ENCODE results near the gene GREB1L.
"Not testable (repeated sequence)": the region's sequence is repeated elsewhere in the genome, so short reads cannot be mapped to it uniquely, and the experiment has no call there.

The GREB1L gene

DNA sequence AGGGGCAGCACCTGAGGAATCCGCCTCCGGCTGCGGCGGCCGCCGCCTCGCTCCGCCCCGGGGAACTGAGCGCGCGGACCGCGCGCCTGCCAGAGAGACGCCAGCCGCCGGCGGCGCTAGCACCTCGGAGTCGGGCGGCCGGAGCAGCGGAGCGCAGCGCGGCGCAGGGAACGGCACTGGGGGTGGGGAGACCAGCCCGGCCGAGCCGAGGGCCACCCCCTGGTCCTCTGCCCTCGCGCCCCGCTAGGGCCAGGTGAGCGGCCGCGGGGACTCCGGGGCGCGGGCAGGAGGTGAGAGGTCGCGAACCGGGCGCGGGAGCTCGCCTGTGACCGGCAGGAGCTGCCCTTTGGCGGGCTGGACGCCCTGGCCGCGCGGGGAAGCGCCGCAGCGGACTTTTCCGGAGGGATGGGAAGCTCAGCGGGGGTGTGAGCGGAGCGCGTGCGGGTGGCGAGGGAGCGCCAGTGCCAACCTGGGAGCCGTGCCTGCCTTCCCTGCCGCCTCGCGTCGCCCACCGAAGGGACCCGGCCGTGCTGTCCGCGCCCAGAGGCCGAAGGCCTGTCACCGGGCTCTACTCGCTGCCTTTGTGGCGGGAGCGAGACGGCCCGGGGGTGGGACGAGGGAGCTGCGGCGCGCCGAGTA, at the start of gene GREB1L:
TSS of gene GREB1L (plus strand) at position 92 of the 639 bp plus-strand sequence. CDS start 141,287 bp downstream, outside the sequence.
- no peak for DNase-seq (ENCODE audit: low read depth)

DNA sequence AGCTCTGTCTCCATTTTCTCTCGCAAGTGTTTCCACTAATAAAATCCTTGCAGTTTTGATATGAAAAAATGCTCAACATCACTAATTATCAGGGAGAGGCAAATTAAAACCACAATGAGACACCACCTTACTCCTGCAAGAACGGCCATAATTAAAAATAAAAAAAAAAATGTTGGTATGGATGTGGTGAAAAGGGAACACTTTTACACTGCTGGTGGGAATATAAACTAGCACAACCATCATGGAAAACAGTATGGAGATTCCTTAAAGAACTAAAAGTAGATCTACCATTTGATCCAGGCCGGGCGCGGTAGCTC, 49.8 kb upstream of the GREB1L start:
- DNase-seq (ENCODE audit: low read depth): no peak

DNA sequence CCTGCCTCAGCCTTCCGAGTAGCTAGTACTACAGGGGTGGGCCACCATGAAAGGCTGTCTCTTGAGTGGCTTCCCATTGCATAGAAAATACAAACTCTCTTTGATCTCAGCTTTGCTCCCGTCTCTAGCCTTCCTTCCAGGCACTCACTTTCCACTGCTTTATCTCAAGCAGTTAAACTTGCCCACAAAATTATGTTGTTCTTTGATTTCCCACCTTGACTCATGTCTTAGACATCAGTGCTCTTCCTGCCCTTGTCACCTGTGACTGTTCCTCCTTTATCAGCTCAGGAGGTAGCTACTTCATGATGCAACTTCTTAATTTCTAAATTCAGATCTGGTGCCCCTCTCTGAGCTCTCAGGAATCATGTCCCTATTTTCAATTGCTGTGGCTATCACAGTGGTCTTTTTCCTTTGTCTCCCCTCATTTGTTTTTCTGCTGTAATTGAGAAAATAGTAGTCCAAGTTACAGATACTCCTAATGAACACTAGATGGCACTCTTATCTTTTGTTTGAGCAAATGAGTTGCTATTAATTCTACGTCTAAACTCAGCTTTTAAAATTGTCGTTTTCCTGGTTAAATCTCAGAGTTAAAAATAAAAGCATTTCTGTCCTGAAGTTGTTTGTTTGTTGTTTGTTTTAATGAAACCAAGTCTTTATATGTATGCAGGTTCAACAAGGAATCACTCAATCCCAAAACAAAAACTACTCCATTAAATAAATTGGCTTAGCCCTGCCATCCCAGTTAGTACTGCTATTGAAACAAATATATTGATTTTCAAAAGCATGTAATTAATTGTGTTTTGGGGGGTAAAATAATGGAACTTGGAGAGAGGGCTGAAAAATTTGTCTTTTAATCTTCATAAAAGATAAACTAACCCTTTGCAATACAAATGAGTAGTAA, 46.9 kb upstream of the GREB1L start:
- DNase-seq (ENCODE audit: low read depth): no peak

DNA sequence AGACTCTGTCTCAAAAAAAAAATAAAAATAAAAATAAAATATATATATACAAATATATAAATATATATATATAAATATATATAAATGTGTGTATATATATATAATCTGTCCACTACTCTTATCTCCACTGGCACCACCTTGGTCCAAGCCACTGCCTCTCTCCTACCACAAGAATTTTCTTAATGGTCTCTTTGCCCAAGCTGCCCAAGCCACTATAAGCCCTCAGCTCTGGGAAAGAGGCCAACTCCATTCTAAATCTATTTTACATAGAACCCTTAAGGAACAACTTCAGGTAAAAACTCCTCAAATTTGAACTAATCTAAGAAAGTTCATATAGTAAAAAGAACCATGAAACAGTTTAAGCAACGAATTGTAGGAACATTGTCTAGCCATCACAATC, 45.6 kb upstream of the GREB1L start:
- no peak for DNase-seq (ENCODE audit: low read depth)

DNA sequence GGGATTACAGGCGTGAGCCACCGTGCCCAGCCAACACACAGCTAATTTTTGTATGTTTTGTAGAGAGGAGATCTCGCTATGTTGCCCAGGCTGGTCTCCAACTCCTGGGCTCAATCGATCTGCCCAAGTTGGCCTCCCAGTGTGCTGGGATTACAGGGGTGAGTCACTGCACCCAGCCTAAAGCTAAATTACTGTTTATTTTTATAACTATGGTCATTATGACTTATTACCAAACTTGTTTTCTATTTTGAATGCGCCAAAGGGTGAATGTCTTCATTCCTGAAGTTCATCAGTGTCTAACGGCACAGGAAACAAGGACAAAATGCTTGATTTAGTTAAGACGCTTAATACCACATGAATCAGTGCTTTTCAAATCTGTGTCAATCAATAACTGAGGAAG, 38.9 kb upstream of the GREB1L start:
- no peak for DNase-seq (ENCODE audit: low read depth)

DNA sequence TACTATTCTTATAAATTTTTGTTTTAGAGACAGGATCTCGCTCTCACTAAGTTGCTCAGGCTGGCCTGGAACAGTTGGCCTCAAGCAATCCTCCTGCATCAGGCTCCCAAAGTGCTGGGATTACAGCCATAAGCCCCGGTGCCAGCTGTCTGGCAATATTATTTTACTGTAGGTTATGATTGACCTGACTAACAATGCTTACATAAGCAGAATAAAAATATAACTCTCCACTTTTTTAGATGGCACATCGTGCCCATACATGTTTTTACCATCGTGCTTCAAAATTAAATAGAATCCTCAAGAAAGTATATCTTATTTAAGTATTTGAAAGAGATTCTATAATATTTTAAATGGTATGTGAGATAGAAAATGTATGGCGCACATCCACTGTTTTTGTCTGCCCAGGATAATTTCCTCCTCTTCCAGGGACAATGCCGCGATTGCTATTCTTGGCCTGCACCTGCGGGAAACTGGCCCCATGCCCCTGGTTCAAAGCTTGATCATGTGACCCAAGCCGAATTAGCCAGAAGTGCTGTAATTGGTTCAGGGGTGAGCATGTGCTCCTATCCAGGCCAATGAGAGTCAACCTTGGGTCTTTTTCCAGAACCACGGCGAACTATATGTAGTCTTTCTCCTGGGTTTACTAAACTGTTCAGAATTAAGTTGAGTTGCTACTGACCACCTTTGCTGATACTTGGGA, 38.3 kb upstream of the GREB1L start:
- DNase-seq (ENCODE audit: low read depth): no peak

DNA sequence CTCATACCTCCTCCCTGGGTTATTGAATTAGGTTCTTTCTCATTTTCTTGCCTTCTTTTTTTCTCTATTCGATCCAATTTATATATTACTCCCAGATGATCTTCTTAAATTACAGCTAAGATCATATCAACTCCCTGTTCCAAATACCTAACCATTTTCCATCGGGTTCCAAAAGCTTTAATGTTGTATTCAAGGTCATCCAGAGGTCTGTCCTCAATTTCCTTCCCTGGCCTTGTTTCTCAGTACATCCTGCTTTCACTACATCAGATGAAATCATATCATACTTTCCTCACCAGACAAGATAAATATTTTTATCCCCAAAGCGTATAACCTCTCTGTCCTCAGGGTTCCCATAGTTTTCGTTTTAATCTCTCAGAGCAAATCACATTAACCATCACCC, 36.3 kb upstream of the GREB1L start:
- no peak for DNase-seq (ENCODE audit: low read depth)

DNA sequence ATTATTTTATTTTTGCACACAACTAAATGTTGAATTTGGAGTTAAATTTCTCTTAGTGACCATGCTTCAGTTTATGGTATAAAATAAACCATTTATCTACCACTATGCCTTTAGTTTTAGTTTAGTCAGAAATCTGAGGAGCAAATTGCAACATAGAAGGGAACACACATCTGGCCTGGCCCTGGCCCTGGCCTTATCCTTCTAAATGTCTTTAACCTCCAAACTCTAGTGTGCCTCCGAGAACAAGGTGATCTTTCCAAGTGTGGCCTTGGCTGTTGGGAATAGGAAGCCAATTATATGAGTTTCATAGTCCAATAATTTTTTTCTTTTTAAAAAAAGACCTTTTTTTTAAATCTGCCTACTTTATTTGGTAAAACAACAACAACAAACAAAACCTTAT, 31.8 kb upstream of the GREB1L start:
- no peak for DNase-seq (ENCODE audit: low read depth)

DNA sequence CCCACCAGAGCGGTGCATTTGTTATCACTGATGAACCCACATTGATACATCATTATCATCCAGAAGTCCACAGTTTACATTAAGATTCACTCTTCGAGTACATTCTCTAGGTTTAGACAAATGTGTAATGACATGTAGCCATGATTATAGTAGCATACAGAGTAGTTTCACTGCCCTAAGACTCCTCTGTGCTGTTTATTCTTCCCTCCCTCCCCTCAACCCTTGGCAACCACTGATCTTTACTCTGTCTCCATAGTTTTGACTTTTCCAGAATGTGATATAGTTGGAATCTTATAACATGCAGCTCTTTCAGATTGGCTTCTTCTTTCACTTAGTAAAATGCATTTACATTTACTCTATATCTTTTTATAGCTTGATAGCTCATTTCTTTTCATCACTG, 31.2 kb upstream of the GREB1L start:
- no peak for DNase-seq (ENCODE audit: low read depth)

DNA sequence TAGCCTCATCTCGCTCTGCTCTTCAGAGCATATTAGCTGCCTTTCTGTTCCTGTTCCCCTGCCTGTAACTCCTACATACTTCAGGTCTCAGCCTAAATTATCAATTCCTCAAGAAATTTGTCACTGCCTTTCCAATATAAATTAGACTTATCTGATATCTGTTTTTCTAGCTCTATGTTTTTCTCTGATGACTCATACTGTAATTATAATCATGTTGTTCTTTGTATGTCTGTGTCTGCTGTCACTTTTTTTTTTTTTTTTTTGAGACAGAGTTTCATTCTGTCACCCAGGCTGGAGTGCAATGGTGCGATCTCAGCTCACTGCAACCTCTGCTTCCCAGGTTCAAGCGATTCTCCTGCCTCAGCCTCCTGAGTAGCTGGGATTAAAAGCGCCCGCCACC, 27.6 kb upstream of the GREB1L start:
- DNase-seq (ENCODE audit: low read depth): not testable (repeated sequence)

DNA sequence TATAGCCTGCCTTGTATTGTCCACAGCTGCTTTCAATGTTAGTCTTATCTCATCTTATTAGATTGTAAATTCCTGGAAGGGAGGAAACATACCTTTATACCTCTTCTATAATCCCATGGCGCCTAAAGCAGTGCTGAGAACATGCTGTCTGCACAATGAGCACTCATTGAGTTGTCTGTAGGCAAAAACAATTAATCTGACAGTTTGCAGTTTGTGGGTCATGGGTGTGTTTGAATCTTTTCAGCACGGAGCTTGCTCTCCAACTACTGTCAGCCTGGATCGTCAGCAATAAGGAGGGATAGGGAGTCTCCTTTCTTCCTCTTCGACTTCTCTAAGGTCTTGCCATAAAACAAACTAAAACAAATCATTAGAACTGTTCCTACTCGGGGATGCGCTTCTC, 26.5 kb upstream of the GREB1L start:
- no peak for DNase-seq (ENCODE audit: low read depth)

DNA sequence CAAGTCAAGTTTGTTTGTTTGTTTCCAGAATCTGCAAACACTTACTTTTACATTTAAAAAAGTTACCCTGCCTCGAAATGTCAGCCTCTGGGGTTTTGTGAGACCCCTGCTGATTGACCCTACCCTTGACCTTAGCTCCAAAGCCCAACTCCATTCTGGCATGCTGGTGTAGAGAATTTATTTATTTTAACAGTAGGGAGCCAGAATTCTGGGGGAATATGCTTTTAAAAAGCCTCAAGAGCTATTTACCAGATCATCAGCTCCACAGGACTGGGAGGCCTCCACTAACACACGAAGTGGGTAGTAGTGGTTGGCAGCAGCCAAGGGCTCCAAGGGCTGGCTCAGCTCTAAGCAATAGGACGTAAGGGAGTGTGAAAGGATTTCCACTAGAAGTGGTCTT, 23.2 kb upstream of the GREB1L start:
- DNase-seq (ENCODE audit: low read depth): no peak

DNA sequence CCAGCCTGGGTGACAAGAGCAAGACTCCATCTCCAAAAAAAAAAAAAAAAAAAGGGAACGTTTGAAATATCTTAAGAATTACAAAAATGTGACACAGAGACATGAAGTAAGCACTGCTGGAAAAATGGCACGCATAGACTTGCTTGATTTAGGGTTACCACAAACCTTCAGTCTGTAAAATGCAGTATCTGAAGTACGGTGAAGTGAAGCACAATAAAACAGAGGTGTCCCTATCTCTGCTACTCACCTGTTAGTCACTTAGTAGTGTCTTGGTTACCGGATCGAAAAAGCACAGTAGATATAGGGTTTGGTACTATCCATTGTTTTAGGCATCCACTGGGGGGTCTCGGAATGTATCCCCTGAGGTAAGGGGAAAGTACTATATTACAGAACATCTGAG, 11.6 kb upstream of the GREB1L start:
- DNase-seq (ENCODE audit: low read depth): no peak

DNA sequence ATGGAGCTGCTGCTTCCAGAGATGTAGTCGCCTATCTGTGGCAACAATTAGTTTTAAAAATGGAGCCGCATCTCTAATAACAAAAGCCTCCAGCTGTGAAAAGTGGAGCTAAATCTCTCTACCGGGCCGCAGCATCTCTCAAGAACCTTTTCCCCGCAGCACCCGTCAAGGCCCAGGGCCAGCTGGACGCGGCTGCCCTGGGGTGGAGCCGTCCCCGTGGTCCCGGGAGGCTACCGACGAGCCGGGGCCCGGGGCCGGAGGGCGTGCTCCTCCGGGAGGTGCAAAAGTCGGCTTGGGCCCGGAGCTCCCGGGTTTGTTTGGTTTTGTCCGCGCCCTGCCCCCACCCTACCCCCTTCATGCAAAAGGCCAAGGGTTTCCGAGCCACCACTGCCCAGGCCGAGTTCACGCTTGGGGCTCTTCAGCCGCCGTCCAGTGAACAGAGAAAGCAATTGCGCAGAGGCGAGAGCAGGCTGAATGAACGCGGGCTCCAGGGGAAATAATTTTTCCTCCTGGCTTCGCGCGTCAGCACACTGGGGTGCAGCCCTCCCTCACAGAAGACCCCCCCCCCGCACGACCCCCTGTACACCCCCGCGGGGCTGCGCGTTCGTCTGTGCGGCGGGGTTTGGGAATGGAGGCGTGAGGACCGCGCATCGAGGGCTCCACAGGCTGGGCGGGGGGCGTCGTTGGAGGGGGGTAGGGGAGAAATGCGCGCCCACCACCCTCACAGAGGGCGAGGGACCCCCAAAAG, 557 bp upstream of the GREB1L start:
- no peak for DNase-seq (ENCODE audit: low read depth)

DNA sequence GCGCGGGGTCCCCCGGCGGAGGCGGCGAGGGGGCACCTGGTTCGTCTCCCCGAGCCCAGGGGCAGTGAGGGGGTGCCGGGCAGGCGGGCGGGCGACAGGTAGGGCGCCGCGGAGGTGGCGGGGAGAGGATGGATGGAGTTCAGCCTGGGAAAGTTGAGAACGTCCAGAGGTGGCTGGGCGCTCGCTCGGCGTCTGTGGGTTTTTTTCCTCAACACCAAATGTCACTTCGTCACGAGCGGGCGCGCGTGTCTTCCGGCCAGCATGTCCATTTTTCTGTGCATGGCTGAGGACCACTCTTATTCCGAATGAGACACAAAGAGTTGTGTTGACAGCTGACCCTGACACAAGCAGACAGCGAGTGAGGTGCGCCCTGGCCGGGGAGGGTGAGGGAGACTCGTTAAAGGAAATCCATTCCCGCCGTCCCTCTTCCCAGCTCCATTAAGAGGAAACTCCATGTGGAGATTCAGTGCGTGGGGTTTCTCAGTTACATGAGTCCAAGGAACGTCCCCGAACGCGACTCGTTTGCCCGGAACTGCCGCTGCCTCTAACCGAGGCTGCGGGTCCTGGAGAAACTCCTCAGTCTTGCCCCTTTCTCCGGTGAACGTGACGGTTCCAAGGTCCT, 859 bp downstream of the GREB1L start:
- no peak for DNase-seq (ENCODE audit: low read depth)

DNA sequence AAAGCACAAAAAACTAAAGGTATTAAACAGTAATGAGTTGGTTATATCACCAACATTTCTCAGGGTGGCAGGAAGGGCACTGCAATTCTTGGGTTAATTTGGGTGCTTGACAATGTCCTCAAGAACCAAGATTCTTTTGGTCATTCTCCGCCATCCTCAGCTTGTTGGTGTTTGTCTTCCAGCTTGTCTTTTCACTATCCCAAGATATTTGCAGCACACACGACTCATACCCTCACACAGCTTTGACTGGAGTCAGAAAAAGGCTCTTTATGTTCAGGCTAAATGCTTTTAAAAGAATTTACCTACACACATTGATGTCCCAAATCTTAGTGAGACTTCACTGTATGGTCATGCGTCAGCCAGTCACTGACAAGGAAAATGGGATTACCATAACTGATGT, 12.5 kb downstream of the GREB1L start:
- no peak for DNase-seq (ENCODE audit: low read depth)

DNA sequence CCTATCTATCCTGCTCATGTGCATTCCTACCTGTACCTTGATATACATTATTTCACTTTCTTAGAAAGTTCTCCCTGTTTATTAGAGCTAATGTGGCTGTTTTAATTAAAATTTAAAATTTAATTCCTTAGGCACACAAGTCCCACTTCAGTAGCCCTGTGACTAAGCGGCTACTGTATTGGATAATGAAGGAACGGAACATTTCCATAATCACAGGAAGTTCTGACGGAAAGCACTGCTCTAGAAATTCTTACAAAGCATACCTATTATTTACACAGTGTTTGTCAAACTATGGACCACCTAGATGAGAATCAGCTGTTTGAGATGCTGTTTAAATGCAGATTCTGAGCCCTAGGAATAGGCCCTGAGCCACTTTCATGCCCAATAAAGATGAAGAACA, 13.2 kb downstream of the GREB1L start:
- no peak for DNase-seq (ENCODE audit: low read depth)

DNA sequence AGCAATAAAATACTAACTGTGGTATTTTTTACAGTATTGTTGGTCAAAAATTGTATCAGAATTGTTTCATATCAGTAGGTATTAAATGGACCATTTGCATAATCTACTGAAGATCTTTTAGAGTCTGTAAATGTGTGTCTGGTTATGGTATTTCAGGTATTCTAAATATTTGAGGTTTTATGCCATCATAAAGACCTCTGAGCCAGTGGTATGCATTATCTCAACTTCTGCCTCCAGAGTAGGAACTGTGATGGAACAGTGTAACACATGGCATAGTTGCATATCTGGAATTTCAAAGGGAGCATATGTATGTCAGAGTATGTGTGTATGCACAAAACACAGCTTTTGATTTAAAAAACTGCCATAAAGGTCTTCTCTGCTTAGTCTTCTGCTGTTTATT, 15.4 kb downstream of the GREB1L start:
- DNase-seq (ENCODE audit: low read depth): no peak

DNA sequence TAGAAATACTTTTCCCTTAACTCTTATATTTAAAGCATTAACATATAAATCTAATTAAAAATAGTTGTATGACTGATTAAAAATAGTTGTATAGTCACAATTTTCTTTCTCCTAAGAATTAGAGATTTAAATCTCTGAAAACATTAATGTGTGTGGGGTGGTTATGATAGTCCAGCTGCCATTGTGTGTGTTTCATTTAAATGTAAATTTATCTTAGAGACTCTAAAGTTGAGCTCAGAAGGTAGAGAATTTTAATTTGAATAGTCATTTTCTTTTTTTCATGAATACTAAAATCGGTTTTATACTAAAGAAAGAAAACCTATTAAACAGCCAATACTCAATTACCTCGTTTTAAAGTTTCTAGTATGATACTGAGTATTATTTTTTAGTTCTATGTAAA, 18.6 kb downstream of the GREB1L start:
- no peak for DNase-seq (ENCODE audit: low read depth)

DNA sequence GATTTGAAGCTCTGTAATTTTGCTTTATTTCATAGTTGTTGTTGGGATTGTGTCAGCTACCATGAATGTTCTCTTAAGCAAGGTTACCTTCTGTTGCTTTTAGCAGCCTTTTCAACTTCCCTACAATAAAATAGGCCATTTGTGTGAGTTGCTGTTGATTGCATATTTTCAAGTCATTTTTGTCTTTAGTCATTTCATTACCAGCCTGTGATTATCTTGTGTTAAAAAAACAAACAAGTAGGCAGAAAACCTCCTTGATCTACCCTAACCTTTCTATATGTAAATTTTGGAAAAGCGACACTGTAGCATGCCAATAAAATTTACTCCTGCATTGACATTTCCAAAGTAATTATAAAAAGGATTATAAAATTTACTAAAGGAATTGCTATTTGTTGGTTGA, 19.3 kb downstream of the GREB1L start:
- no peak for DNase-seq (ENCODE audit: low read depth)

DNA sequence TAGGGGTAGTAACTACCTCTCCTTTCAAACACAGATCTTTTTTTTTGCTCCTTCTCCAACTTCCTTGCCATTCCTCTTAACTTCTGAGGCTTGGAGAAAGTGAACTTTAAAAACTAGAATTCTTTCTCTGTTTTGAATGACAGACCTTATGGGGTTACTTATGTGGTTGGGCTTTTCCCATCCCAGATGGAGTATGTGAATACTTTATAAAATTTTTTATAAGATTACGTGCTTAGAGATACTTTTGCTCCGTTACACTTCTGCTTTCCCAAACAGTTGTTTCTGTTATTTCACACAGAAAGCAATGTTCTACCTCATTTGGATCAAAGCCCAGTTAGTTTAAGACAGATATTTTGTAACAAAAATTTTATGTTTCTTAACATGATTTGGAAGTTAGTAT, 20.2 kb downstream of the GREB1L start:
- DNase-seq (ENCODE audit: low read depth): no peak

DNA sequence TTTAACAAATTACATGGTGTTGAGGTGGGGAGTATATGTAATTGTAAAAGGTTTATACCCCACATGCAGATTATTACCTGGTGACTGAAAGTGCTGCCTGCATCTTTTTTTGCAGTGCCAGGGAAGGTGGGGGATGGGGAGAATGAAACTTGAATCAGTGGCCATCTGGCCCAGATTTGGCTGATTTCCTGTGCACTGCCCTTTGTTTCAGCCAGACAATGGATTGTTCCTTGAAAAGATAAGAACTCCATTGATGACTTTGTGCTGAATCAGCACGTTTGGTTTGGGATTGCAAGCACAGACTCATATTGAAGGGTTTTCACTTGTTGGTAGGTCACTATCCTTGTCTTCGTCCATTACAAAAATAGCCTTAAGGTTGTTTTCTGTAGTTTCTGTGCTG, 20.9 kb downstream of the GREB1L start:
- DNase-seq (ENCODE audit: low read depth): no peak

Data from stimulated activated CD8-positive, alpha-beta memory T cell treated with anti-CD3 and anti-CD28 coated beads, Interleukin-12 subunit alpha, Interleukin-12 subunit beta, amount 100 ng/mL, for 4 hours (primary cell).